T-helper 1 cell treated with Interleukin-12 subunit alpha and Interleukin-12 subunit beta and Interleukin-4 antibody, amounts not matched to agents 30 ng/mL and 1 ng/mL, for 36 hours (primary cell): Measurements from ENCODE around the gene CFAP77. TPM values are rescaled to one million over a fixed set of nuclear protein-coding genes. Genes with fewer than 3 reads are reported as not detected.

Experiments
- intact Hi-C: fragments of 100-400 bp; cut with micrococcal nuclease; formaldehyde crosslinking; loops from one replicate; pipeline ENCODE4 v1.15.1; 2024
- total RNA-seq: library from RNA; stranded (reverse); gene quantifications from 2 replicates; pipeline ENCODE4 v1.2.3, GENCODE V29; 2022

Gene CFAP77
- total RNA-seq, 1 donor from 2014 or later, result not detected

DNA sequence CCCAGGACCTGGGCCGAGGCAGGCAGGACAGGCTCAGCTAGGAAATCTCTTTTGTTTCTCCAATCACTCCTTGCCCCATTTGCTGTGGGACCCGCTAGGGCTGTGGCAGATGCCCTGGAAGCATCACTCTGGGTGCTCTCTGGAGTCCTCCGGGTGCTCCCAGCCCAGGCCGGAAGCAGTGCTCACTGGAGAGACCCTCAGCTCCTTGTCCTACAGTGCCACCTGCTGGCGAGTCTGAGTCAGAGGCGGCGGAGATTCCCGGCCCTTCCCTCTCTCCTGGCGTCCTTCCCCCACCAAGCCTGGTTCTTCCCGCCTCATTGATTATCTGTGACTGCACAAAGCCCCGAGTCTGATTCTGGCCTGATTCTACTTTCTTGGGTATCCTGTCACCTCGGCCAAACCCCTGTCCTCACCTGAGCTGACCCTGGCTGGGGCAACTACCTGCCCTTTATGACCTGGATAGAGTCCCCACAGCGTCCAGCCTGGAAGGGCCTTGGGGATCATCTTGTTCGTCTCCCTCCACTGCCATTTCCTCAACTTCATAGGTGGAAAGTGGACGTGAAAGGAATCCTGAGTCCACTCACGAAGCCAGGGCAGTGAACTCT lies 165.1 kb downstream of the CFAP77 start:
- intact Hi-C loops, result loop anchor here (1.0 to 5.0 kb wide), 3 partner anchors 66 to 227 kb away; no protein-coding TSS in a partner anchor

DNA sequence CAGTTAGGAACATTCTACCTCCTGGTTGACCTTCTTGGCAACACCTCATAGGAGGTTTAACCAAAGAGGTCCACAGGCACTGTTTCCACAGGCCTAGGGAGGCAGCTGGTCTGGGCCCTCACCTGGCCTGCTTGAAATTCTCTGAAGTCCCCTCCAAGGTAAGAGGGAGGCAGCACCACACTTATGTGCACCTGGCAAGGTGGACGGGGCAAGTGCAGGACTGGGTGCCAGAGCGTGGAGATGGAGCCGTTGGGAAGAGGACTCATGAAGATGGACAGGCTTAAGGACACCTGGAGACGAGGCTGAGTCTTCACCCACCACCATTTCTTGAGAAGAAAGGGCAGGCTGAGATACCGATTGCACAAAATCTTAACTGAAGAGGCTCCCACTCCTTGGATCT lies 165.8 kb downstream of the CFAP77 start:
- intact Hi-C loops, result loop anchor here (1.0 to 5.0 kb wide), 3 partner anchors 67 to 226 kb away; no protein-coding TSS in a partner anchor

DNA sequence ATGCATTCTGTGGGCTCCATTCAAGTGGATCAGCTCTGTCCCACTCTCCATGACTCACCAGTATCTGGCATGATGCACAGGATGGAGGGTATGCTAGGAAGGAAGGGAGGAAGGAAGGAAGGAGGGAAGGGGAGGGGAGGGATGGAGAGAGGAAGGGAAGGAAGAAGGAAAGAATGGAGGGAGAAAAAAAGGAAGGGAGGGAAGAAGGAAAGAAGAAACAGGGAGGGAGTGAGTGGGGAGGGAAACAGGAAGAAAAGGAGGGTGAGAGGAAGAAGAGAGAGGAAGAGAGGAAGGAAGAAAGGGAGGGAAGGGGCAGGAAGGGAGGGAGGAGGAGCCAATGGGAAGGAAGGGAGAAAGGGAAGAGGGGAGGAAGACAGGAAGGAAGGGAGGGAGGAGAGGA lies 167.1 kb downstream of the CFAP77 start:
- intact Hi-C loops, result loop anchor here (5.0 kb wide), 1 partner anchor 225 kb away; no protein-coding TSS in a partner anchor

DNA sequence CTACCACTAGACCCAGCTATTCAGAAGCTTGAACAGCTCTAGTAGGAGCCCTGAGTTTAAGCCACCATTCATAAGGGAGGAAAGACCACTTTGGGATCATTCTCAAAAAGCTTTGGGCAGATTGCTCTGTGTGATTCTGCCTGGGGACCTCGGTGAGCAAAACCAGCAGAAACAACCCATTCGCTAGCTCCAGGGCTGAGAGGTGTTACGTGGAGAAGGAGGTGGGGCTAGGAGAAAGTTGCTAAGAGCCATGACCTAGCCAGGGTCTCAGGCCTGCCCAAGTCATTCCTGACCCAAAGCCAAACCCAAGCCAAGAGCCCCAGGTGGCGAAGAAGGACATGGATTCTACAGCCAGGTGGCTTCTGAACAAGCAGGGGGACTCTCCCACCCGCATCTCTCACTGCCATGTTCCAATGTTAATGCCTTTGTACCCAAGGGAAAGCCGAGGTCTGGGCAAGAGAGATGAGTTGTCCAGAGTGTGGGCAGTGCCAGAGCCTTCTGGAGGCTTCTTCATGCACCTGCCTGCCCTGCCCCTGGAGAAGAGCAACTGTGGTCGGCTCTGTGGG lies 168.4 kb downstream of the CFAP77 start:
- intact Hi-C loops, result loop anchor here (5.0 kb wide), 1 partner anchor 224 kb away; no protein-coding TSS in a partner anchor

DNA sequence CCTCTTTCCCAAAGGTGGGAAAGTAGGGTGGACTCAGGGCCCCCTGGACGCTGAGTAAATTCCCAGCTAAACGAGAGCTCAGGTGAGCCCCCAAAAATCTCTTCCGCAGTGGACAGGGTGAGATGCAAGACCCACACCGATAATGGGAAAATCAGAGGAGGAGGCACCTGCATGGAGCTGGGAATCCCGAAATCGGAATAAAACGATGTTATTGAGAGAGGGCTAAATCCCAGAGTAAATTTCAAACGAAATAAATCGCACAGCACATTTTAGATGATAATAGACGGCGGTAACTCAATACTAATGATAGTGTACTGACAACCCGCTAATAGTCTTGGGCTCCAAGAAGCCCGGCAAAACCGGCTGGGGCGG lies 169.4 kb downstream of the CFAP77 start:
- intact Hi-C loops, result loop anchor here (5.0 kb wide), 1 partner anchor 223 kb away; no protein-coding TSS in a partner anchor

DNA sequence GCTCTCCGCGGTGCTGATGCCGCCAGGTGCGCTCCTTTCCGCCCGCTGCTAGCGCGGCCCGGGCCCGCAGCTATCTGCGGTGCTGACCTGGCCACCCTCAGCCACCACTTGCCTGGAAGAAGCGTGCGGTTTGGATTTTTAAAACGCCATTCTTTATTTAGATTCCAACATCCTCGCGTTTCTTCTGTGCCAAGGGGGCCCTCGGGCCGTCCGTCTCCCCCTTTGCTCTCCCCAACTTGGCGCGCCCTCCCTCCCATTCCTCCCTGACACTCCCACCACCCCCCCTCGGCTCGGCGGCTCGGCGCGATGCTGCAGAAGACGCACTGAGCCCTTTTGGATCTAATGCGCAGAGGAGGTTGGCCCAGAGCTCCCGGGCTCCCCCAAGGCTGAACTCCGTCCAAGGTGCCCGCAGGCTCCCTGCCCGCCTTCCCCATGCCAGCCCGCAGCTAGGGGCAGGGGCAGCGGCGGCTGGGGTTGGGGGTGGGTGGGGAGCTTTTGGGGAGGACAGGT lies 172.3 kb downstream of the CFAP77 start, which contains the start of gene BARHL1:
BARHL1 (plus strand) TSS at position 331 of the 510 bp plus-strand sequence. CDS start 192 bp downstream, outside the sequence.
- intact Hi-C loops, result no loop called here

DNA sequence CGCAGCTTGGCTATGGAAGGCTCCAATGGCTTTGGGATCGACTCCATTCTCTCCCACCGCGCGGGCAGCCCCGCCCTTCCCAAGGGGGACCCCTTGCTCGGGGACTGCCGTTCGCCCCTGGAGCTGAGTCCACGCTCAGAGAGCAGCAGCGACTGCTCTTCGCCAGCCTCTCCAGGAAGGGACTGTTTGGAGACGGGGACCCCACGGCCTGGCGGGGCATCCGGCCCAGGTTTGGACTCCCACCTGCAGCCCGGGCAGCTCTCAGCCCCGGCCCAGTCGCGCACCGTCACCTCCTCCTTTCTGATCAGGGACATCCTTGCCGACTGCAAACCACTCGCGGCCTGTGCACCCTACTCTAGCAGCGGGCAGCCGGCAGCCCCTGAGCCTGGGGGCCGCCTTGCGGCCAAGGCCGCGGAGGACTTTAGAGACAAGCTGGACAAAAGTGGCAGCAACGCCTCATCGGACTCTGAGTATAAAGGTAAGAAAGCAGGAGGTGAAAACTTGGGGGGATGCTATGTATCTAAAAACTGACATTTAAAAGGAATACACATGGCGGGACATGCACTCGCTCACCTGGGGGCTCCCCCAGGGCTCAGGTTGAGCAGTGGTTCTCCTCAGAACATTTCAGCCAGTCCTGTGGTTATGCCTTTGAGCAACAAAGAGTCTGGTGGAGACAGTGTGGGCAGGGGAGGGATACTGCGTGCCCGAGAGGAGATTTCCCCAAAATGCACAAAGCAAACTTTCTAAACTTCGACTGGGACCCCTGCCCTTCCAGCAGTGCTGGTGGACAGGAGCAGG lies 173.0 kb downstream of the CFAP77 start:
- intact Hi-C loops, result no loop called here

DNA sequence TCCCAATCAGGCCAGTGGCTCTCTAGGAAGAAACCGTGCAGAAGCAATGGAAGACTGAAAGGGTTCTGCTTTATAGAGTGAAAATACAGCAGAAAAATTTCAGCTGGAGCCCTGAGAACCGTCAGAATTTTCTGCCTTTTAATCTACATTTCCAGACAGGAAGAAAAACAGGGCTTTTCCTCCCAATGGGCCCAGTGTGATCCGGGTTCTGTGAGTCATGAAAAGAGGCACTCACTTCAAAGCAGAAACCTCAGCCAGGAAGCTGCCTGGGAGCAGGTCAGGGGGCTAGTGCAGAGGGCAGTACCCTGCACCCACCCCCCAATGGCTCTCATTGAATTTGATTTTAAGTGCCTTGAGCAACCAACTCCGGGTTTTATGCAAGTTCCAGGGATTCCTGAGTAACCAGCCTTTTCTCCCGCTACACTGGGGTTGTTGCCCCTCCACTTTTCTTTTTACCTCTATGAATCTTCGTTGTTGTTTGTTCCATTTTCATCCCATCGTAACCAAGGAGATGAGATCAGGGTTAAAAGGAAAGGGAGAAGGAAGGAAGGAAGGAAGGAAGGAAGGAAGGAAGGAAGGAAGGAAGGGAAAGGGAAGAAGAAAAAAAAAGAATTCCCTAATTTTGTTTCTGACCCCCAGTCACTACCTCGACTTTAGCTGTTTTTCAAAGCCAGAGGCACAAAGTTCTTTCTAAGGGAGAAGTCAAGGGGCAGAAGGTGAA lies 173.7 kb downstream of the CFAP77 start:
- intact Hi-C loops, result no loop called here

DNA sequence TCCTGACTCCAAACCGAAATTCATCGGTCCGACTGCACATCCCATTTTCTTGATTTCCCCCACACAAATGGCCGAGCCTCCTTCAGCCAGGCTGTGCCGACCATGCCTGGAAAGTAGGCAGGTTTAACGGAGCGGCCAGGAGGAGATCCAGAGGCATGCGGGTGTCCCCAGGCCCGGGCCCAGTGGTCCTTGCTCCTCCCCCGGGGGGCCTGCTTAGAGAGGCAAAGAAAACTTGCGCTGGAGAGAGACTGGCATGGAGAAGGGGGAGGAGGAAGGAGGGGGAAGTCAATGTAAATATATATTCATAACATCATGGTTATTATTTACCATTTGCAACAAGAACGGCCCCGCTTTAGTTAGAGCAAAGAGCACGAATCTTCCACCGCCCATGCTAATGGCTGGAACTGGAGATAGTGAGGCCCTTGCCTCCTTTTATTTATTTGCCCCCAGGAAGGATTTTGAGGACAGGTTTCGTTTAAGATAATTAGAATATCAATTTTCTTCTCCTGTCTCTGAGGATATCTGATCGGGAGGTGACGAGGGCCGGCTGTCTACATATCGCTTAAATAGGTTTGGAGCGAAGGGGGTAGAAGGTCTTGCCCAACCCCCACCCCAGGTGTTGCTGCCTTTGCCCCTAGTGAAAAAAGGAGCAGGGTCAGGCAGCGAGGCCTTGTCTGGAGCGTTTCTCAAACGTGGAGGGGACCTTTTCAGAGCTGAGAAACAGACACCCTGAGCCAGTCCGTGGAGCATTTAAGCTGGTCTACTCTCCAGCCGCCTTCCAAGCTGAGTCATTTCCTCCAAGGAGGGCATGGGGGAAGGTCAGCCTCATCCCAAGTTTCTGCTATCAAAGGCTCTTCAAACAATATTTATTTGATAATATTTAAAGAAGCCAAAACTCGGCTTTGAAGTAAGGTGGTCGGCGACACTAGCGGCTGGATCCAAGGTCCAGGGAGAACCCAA lies 174.9 kb downstream of the CFAP77 start:
- intact Hi-C loops, result no loop called here

DNA sequence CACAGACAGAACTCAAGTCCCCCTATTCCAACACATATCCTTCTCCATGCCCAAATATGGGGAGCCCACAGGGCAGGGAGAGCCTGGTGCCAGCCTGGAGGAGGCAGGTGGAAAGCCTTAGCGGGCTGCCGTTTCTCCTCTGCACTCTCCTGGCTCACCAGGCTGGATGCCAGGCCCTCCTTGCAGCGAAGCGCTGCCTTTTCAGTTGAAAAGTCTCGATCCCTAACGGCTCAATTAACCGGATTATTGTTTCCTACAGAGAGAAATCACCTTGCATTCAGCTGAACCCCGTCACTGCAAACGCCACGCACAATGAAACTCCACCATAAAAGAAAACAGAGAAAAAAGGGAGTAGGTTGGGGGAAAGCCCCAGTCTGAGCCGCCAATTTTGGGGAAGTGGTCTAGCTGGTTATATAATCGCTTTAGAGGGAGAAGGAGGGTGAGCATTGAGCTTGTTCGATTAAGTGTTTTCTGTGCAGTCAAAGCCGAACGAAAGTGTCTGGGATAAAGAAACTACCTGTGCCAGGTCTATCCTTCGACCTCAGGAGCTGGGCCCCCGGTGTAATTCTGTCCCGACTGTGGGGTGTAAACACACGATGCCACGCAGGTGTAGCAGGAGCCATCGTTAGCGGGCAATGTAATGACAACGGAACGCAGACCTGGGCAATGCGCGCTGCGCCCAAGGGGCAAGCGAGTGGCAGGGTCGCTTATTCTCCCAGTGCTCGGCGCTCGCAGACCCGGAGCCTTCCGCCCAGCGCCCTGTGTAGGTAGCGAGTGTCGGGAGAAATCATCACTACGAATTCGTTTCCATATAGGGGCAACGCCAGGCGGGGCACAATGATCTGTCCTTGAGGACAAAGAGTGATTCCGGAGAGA lies 176.2 kb downstream of the CFAP77 start:
- intact Hi-C loops, result no loop called here

DNA sequence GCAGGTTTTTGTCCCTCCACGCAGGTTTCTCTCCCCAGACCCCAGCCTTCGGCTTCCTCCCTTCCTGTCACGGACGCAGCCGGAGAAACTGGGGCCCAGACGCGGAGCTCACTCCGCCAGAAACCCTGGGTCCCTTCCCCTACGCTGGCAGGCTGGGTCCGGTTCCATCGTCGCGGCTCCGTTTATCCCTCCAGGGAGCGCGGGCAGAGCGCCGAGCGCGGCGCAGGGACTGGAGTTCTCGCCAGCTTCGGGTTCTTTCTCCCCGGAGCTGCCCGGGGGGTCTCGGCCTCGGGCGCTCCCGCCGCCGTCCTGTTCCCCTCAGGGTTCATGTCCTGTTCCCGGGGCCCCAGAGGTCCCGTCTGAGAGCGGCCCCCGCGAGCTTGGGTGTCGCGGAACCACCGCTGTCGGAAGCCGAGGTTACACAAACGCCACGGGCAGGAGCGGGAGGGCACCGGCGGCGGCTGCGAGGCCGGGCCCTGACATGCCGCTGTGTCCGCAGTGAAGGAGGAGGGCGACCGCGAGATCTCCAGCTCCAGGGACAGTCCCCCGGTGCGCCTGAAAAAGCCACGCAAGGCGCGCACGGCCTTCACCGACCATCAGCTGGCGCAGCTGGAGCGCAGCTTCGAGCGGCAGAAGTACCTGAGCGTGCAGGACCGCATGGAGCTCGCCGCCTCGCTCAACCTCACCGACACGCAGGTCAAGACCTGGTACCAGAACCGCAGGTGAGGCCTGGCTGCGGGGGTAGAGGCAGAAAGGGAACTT lies 177.0 kb downstream of the CFAP77 start:
- intact Hi-C loops, result no loop called here

DNA sequence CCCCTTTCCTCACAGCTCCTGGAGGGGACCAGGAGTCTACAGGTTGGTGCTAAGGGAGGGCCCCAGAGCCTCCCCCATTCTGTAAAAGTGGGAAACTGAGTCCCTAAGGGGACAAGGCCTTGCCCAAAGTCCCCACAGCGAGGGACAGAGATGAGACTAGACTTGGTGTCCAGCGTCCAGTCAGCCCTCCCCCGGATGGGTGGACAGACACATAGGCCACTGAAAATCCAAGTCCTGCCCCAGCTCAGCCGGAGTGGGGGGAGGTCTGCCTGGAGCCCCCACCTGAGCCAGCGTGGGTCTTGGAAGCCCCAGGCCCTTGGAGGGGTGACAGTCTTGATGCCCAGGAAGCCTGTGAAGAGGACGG lies 177.6 kb downstream of the CFAP77 start:
- intact Hi-C loops, result no loop called here

DNA sequence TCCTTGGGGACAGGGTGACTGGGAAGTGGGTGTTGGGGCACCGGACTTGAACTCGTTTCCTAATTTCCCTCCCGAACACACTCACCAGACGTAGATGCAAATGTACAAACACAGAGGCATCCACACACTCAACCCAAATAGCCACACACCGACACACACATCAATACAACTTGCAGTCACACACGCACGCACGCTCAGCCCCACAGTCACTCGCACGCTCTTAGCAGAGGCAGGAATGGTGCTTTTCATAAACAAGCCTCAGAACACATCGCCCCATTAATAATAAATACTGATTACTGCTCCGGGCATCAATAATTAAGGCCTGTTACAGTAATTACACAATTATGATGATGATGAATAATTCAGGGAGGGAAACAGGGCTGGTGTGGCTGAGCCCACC lies 178.1 kb downstream of the CFAP77 start:
- intact Hi-C loops, result no loop called here

DNA sequence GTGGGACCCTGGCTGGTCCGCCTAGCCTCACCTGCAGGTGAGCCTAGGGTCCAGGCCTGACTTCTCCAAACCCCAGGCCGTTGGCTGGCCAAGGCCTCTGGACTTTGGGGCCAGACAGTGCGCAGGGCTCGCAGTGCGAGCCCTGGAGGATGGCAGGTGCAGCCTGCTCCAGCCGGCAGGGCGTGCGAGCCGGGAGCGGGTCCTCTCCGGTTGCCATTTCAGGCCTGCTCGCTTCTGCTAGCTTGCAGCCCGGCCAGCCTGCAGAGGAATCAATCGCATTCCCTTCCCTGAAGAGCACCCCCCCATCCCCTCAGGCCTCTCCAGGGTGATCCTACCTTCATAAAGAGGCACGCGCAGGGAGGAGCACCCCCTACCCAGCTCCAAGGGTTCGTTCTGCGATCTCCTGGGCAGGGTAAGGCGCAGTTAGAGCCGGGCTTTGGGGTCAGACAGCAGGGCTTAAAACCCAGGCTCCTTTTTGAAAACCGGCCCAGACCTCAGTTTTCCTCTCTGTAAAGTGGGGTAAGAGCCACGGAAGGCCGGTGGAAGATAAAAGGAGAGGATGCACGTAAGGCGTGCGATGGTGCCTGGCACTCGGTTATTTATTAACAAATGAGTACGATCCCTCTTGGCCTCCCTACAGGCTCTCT lies 178.6 kb downstream of the CFAP77 start:
- intact Hi-C loops, result no loop called here

DNA sequence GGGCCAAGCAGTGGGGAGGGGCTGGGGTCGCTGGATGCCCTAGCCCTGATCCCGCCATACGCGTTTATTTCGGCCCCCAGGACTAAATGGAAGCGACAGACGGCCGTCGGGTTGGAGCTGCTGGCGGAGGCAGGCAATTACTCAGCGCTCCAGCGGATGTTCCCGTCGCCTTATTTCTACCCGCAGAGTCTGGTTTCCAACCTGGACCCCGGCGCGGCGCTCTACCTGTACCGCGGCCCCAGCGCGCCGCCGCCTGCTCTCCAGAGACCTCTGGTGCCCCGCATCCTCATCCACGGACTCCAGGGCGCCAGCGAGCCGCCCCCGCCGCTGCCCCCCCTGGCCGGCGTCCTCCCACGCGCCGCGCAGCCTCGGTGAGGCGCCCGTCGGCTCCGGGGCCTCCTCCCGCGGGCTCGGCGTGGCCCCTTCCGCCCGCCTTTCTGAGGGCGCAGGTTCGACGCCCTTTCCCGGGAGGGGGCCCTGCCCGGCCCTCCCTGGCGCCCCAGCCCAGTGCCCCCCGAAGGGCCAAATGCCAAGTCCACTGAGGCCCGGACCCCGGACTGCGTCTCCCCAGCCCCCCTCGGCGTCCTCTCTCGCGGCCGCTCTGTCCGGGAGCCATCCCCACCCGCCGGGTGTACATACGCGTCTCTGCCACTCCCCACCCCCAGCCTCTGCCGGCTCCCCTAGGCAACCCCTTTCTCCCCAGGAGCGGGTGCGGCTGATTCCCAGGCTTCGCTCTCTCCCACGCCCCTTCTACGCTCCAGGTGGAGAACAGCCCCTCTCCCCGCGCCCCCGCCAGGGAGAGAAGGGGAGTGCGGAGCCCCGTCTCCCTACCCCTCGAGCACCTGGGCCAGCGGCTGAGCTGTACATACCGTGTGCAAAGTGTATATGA lies 179.4 kb downstream of the CFAP77 start:
- intact Hi-C loops, result no loop called here

DNA sequence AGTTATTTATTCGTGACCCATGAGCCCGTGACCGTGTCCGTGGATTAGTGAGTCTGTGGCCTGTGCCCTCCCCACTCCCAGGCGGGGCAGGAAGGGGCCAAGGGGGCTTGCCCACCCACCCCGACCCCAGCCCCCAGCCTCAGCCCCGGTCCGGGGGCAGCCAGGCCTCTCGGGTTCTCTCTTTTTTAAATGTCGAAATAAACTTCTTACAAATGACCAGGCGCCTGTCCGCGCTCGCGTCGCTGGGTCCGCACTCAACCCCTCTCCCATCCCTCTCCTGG lies 180.0 kb downstream of the CFAP77 start:
- intact Hi-C loops, result no loop called here
